GM23248 (cell line): ENCODE measurements around the gene CDH4.

Source experiments
- EZH2 ChIP-seq: fragments of 200-600 bp; sonication (generic); IDR thresholded peaks from 2 replicates; pipeline ENCODE4 v1.6.1; 2018; ENCODE audit warnings: antibody characterized with exemption, mild to moderate bottlenecking; ENCODE audit not compliant: insufficient read depth, poor library complexity, severe bottlenecking
- EZH2phosphoT487 ChIP-seq: fragments of 200-600 bp; sonication (generic); IDR thresholded peaks from 2 replicates; pipeline ENCODE4 v1.6.1; 2018; ENCODE audit warnings: antibody characterized with exemption, moderate library complexity, mild to moderate bottlenecking, low read depth; ENCODE audit not compliant: insufficient read depth

DNA sequence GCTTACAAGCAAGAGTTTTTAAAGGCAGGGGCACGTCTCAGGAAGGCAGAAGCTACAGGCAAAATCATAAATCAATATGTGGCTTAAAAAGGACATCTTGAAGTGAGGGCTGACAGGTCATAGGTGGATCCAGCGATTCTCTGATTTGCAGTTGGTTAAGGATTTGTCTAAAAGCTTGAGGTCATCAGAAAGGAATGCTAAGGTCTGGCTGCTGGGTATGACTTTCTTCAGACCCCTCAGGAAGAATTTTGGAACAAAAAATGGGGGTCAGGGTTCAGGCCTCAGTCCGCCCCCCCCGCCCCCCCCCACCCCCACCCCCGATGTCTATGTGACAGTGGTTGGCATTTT, 261.9 kb downstream of the CDH4 start:
- TF ChIP-seq EZH2: no peak
- no peak for TF ChIP-seq EZH2phosphoT487
